OCI-LY7 (cell line): ENCODE data around the gene SNAPC1. TPM values are rescaled to one million over a fixed set of nuclear protein-coding genes. Genes with fewer than 3 reads are reported as not detected.
A peak's percentile ranks its signal among the peaks of the same experiment; 100 is the strongest.
"Not testable (repeated sequence)": the region's sequence is repeated elsewhere in the genome, so short reads cannot be mapped to it uniquely, and the experiment has no call there.

ENCODE experiments used
- BruUV-seq: library from RNA; stranded (reverse); fragments of 400-500 nt; replicated peaks from 2 replicates; lab custom pipeline; 2021; lab: Mats Ljungman, UMichigan
- CTCF ChIA-PET: fragments of 300-600 bp; sonication (Branson Sonifier 250); formaldehyde crosslinking; loops from one replicate; lab custom pipeline; 2022; ENCODE audit warnings: antibody characterized with exemption; ENCODE audit not compliant: unreplicated experiment; lab: Charles Lee
- POLR2A ChIA-PET: fragments of 300-600 bp; sonication (Branson Sonifier 250); formaldehyde crosslinking; loops from one replicate; lab custom pipeline; 2022; ENCODE audit warnings: antibody characterized with exemption; lab: Charles Lee
- DNase-seq: peaks from one replicate; pipeline ENCODE4 v3.0.0-alpha.2; 2015; ENCODE audit warnings: low spot score
- H2AFZ ChIP-seq: fragments of 200-600 bp; sonication (generic), shearing (Covaris generic); 2 replicates; pipeline ENCODE4 v1.6.1; 2014; ENCODE audit warnings: mild to moderate bottlenecking, antibody characterized with exemption, low read length, moderate library complexity
- H3K27ac ChIP-seq: fragments of 200-600 bp; sonication (generic); 2 replicates; pipeline ENCODE4 v1.5.1; 2014; ENCODE audit warnings: mixed run types, low read depth, mild to moderate bottlenecking, moderate library complexity, low read length, inconsistent platforms; ENCODE audit not compliant: poor library complexity, severe bottlenecking
- H3K36me3 ChIP-seq: fragments of 200-600 bp; sonication (generic); 2 replicates; pipeline ENCODE4 v1.6.1; 2014; ENCODE audit warnings: mild to moderate bottlenecking, antibody characterized with exemption, low read length, moderate library complexity, mixed read lengths; ENCODE audit not compliant: insufficient read depth
- H3K4me1 ChIP-seq: fragments of 200-600 bp; sonication (generic); 2 replicates; pipeline ENCODE4 v1.5.1; 2014; ENCODE audit warnings: mild to moderate bottlenecking, low read length; ENCODE audit not compliant: insufficient read depth, poor library complexity, severe bottlenecking
- H3K4me2 ChIP-seq: fragments of 200-600 bp; sonication (generic); 2 replicates; pipeline ENCODE4 v1.6.1; 2014; ENCODE audit warnings: mild to moderate bottlenecking, low read length
- H3K4me3 ChIP-seq: fragments of 200-600 bp; sonication (generic); 2 replicates; pipeline ENCODE4 v1.5.1; 2014; ENCODE audit warnings: mild to moderate bottlenecking, low read depth, low read length; ENCODE audit not compliant: poor library complexity, severe bottlenecking
- H3K79me2 ChIP-seq: fragments of 200-600 bp; sonication (generic); 2 replicates; pipeline ENCODE4 v1.6.1; 2016; ENCODE audit warnings: low read depth, mild to moderate bottlenecking, low read length, moderate library complexity, mixed read lengths; ENCODE audit not compliant: insufficient read depth
- H3K9me2 ChIP-seq: fragments of 200-600 bp; sonication (generic); 2 replicates; pipeline ENCODE4 v1.6.1; 2016; ENCODE audit warnings: mild to moderate bottlenecking, low read length, mixed read lengths; ENCODE audit not compliant: insufficient read depth
- H3K9me3 ChIP-seq: fragments of 200-600 bp; sonication (generic); 2 replicates; pipeline ENCODE4 v1.6.1; 2014; ENCODE audit warnings: mild to moderate bottlenecking, mixed run types, low read length, mixed read lengths
- H4K20me1 ChIP-seq: fragments of 200-600 bp; sonication (generic); 2 replicates; pipeline ENCODE4 v1.6.1; 2014; ENCODE audit warnings: mild to moderate bottlenecking, antibody characterized with exemption, low read length, moderate library complexity, mixed read lengths; ENCODE audit not compliant: insufficient read depth
- CTCF ChIP-seq: fragments of 200-600 bp; sonication (generic); conservative IDR thresholded peaks from 2 replicates; pipeline ENCODE4 v1.5.1; 2014; ENCODE audit warnings: mild to moderate bottlenecking, antibody characterized with exemption, low read length, moderate library complexity, mixed read lengths
- EZH2phosphoT487 ChIP-seq: fragments of 200-600 bp; sonication (generic); IDR thresholded peaks from 2 replicates; pipeline ENCODE4 v1.6.1; 2018; ENCODE audit warnings: low read depth, borderline replicate concordance, mild to moderate bottlenecking, mixed run types, antibody characterized with exemption, low read length, moderate library complexity, mixed read lengths
- intact Hi-C: fragments of 100-400 bp; cut with micrococcal nuclease; formaldehyde crosslinking; loops from one replicate; pipeline ENCODE4 v1.10.0; 2022; ENCODE audit not compliant: unreplicated experiment
- total RNA-seq, 2 experiments: library from RNA; depleted of rRNA in 1 of 2; stranded (reverse); fragments of >200 nt in 1 of 2; shearing (Covaris generic) in 1 of 2; gene quantifications; 2 replicates each; pipeline ENCODE4 v1.2.3, GENCODE V29; 2014 to 2022

Gene SNAPC1
- total RNA-seq, 2 experiments from 2014 or later = 10.5 to 12.1 TPM

GRCh38 chr14:61752626-61753025 is 9.6 kb upstream of the SNAPC1 start:
- intact Hi-C loops = no loop called here
- BruUV-seq = no TSS peak
- TF ChIP-seq EZH2phosphoT487 = no peak
- no peak for TF ChIP-seq CTCF
- peaks cover 26% of the 10 kb centered on the region for H3K36me3 ChIP-seq
- ChIA-PET CTCF (no interaction called here), POLR2A (interaction anchor here (0.8 to 3.5 kb wide), 2 partner anchors 11 to 25 kb away, joined by 3 to 55 read pairs; partner anchors contain the start of gene SNAPC1)
- H3K9me2 ChIP-seq = no peaks in the 10 kb centered on the region
- H3K4me3 ChIP-seq = peak overlapping the region; percentile 12
- H3K27ac ChIP-seq = peak overlapping the region; percentile 15
- H3K4me2 ChIP-seq = peak overlapping the region; percentile 83
- peaks cover 48% of the 10 kb centered on the region for H3K4me1 ChIP-seq
- H2AFZ ChIP-seq = no peak overlapping the region
- peaks cover 21% of the 10 kb centered on the region; the same call in 1 of the 2 replicates for H3K79me2 ChIP-seq
- H3K9me3 ChIP-seq = no peaks in the 10 kb centered on the region
- peak; percentile 51 for DNase-seq
- H4K20me1 ChIP-seq = no peaks in the 10 kb centered on the region; the same call in 1 of the 2 replicates

GRCh38 chr14:61753631-61754030 is 8.6 kb upstream of the SNAPC1 start:
- H3K4me1 ChIP-seq = peaks cover 45% of the 10 kb centered on the region
- CTCF ChIA-PET = no interaction called here
- no peaks in the 10 kb centered on the region for H3K9me2 ChIP-seq
- no peak overlapping the region for H3K27ac ChIP-seq
- DNase-seq = peak; percentile 23
- H2AFZ ChIP-seq = no peak overlapping the region
- intact Hi-C loops = no loop called here
- POLR2A ChIA-PET = interaction anchor here (0.6 to 3.5 kb wide), 3 partner anchors 8 to 15 kb away, joined by 3 to 55 read pairs (median 3); partner anchors contain the start of gene SNAPC1
- peaks cover 12% of the 10 kb centered on the region; the same call in 1 of the 2 replicates for H3K79me2 ChIP-seq
- no peaks in the 10 kb centered on the region for H4K20me1 ChIP-seq
- no peak for TF ChIP-seq EZH2phosphoT487
- TF ChIP-seq CTCF = peak; percentile 7
- H3K4me2 ChIP-seq = no peak overlapping the region
- BruUV-seq = no TSS peak
- H3K4me3 ChIP-seq = no peak overlapping the region
- H3K36me3 ChIP-seq = peaks cover 16% of the 10 kb centered on the region
- H3K9me3 ChIP-seq = no peaks in the 10 kb centered on the region

GRCh38 chr14:61754627-61755381 is 7.4 kb upstream of the SNAPC1 start:
- no peak for DNase-seq
- H3K4me1 ChIP-seq = peaks cover 37% of the 10 kb centered on the region
- H4K20me1 ChIP-seq = no peaks in the 10 kb centered on the region
- H3K9me2 ChIP-seq = no peaks in the 10 kb centered on the region
- ChIA-PET POLR2A (interaction anchor here (0.9 kb wide), 1 partner anchor 10 kb away, joined by 3 read pairs; no protein-coding TSS in a partner anchor), CTCF (no interaction called here)
- intact Hi-C loops = no loop called here
- no peak overlapping the region for H2AFZ ChIP-seq
- peaks cover 5% of the 10 kb centered on the region; the same call in 1 of the 2 replicates for H3K36me3 ChIP-seq
- BruUV-seq = no TSS peak
- H3K27ac ChIP-seq = no peak overlapping the region
- peaks cover 8% of the 10 kb centered on the region; the same call in 1 of the 2 replicates for H3K79me2 ChIP-seq
- H3K4me2 ChIP-seq = no peak overlapping the region
- TF ChIP-seq CTCF (no peak), EZH2phosphoT487 (no peak)
- no peak overlapping the region for H3K4me3 ChIP-seq
- no peaks in the 10 kb centered on the region for H3K9me3 ChIP-seq

GRCh38 chr14:61755382-61755742 is 6.9 kb upstream of the SNAPC1 start:
- H3K9me2 ChIP-seq, DNase-seq, H3K9me3 ChIP-seq, POLR2A ChIA-PET, H3K79me2 ChIP-seq, H4K20me1 ChIP-seq, CTCF ChIA-PET, BruUV-seq, H3K36me3 ChIP-seq, H3K27ac ChIP-seq, intact Hi-C loops, H3K4me2 ChIP-seq, H3K4me3 ChIP-seq, H2AFZ ChIP-seq: not testable (repeated sequence)
- peaks cover 31% of the 10 kb centered on the region for H3K4me1 ChIP-seq
